Astrocyte of the cerebellum (primary cell): Measurements from ENCODE around the gene PLXNC1.
"Not testable (repeated sequence)": the region's sequence is repeated elsewhere in the genome, so short reads cannot be mapped to it uniquely, and the experiment has no call there.

Source experiments
- DNase-seq: peaks from one replicate; pipeline ENCODE4 v3.0.0-alpha.2; 2011; ENCODE audit warnings: low read depth
- H3K4me3 ChIP-seq: 2 replicates; pipeline ENCODE4 v1.5.1; 2011; ENCODE audit warnings: mild to moderate bottlenecking, low read depth, low read length, moderate library complexity
- in situ Hi-C: cut with HindIII; loops from 2 replicates; pipeline ENCODE4 v1.10.0; 2017; ENCODE audit warnings: low sequenced_read_pairs
- TF ChIP-seq, protein P1 (sequence below): IDR thresholded peaks from 2 replicates; pipeline ENCODE4 v1.5.1; 2012; ENCODE audit warnings: low read length, low read depth, moderate library complexity, mild to moderate bottlenecking; ENCODE audit errors: missing control alignments

Gene PLXNC1

DNA sequence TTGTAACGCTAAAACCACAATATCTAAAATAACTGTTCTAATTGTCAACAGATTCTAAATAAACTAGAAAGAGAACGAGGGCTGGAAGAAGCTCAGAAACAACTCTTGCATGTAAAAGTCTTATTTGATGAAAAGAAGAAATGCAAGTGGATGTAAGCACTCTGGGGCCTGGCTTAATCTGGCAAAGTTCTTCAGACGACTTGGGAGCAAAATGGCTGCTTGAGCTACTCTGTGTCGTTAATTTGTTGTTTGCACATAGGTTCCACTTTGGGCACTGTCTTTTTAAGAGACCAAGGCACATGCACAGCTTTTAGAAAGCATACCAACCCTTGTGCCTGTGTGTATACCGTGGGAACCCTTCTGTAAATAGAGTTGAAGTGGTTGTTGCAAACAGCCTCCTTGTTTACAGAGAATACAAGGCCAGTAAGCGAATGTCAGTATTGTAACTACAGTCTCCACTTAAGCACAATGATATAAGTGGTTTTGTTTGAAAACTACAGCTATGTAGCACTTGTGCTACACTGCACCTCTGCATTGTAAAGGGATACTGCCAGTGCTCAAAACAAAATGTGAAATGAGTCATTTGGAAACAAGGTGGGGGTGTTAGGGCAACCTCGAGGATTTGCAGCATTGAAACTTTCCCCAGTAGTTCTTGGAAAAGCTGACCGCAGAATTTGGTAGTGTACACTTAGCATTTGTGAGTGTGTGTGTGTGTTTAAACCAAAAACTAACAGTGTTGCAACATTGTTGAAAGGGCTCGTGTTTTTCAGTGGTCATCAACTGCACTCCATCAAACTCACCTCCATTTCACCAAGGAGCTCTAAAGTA, 157.0 kb downstream of the PLXNC1 start:
- TF ChIP-seq, protein P1, sequence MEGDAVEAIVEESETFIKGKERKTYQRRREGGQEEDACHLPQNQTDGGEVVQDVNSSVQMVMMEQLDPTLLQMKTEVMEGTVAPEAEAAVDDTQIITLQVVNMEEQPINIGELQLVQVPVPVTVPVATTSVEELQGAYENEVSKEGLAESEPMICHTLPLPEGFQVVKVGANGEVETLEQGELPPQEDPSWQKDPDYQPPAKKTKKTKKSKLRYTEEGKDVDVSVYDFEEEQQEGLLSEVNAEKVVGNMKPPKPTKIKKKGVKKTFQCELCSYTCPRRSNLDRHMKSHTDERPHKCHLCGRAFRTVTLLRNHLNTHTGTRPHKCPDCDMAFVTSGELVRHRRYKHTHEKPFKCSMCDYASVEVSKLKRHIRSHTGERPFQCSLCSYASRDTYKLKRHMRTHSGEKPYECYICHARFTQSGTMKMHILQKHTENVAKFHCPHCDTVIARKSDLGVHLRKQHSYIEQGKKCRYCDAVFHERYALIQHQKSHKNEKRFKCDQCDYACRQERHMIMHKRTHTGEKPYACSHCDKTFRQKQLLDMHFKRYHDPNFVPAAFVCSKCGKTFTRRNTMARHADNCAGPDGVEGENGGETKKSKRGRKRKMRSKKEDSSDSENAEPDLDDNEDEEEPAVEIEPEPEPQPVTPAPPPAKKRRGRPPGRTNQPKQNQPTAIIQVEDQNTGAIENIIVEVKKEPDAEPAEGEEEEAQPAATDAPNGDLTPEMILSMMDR = no peak
- peak; percentile 23 for DNase-seq
- in situ Hi-C loops = no loop called here
- H3K4me3 ChIP-seq = no peak overlapping the region

DNA sequence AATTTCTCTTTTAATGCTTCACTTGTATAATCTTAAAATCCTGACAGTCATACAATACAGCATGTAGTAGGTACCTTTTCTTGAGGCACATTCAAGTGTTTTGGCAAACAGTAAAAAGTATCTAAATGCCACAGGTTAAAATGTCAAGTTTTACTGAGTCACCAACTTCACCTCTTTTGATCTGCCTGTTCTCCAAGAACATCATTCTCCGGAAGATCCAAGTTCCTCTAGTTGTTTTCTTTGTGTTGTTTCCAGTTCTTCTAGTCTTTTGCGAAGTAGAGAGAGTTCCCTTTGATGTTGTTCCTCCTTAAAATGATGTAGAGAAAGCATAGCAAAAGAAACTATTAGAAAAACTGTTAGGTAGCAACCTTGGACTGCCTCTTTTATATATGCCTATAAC, 160.2 kb downstream of the PLXNC1 start:
- in situ Hi-C loops = no loop called here
- no peak overlapping the region for H3K4me3 ChIP-seq
- TF ChIP-seq, protein P1 = no peak
- peak; percentile 12 for DNase-seq

DNA sequence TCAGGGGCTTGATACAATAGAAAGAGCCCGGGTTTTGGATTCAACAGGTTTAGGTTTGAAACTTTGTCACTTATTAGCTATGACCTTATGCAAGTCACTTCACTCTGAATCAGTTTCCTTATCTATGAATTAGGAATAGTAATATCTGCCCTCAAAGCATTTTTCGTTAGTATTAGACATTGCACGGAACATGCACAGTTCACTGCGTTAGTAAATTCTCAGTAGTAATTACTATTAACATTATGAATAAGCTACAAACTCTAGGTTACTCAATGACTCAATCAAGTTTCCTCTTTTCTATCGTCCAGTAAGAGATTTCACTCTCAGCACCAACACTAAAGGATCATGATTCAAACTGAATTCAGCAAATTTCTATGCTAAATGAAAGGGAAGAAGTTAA, 161.0 kb downstream of the PLXNC1 start:
- TF ChIP-seq, protein P1 = no peak
- in situ Hi-C loops = no loop called here

DNA sequence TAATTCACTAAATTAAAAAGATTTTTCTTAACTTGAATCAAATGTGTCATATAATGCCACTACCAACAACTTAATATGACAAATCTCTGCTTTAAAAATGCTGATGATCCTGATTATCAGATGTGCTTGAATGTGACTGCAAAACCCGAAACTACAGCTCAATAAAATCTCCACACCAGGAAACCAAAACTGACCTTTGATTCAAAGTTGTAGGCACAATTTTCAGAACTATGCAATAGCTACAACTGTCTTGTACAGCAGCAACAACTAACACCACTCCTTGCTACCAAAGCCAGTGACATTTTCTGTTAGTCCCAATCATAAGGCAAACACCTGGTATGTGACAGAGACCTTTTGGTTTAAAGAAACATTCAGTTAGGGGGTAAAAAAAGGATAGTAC, 164.0 kb downstream of the PLXNC1 start:
- DNase-seq = no peak
- H3K4me3 ChIP-seq = no peak overlapping the region
- in situ Hi-C loops = no loop called here
- TF ChIP-seq, protein P1 = no peak

More for the DNA sequence above, 161.0 kb downstream of the PLXNC1 start:
- no peak for DNase-seq
- no peak overlapping the region for H3K4me3 ChIP-seq

DNA sequence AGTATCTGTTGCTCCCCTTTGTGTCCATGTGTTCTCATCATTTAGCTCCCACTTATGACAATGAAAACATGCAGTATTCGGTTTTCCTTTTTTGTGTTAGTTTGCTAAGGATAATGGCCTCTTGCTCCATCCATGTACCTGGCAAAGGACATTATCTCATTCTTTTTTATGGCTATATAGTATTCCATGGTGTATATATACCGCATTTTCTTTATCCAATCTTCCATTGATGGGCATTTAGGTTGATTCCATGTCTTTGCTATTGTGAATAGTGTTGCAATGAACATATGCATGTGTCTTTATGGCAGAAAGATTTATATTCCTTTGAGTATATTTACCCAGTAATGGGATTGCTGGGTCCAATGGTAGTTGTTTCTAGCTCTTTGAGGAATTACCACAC, 168.2 kb downstream of the PLXNC1 start:
- DNase-seq, H3K4me3 ChIP-seq, in situ Hi-C loops: not testable (repeated sequence)

DNA sequence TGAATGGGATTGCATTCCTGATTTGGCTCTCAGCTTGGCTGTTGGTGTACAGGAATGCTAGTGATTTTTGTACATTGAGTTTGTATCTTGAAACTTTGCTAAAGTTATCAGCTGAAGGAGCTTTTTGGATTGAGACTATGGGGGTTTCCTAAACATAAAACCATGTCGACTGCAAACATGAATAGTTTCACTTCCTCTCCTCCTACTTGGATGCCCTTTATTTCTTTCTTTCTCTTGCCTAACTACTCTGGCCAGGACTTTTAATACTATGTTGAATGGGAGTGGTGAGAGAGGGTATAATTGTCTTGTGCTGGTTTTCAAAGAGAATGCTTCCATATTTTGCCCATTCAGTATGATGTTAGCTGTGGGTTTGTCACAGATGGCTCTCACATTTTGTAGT, 169.8 kb downstream of the PLXNC1 start:
- in situ Hi-C loops = no loop called here
- DNase-seq = no peak
- TF ChIP-seq, protein P1 = no peak
- no peak overlapping the region for H3K4me3 ChIP-seq

DNA sequence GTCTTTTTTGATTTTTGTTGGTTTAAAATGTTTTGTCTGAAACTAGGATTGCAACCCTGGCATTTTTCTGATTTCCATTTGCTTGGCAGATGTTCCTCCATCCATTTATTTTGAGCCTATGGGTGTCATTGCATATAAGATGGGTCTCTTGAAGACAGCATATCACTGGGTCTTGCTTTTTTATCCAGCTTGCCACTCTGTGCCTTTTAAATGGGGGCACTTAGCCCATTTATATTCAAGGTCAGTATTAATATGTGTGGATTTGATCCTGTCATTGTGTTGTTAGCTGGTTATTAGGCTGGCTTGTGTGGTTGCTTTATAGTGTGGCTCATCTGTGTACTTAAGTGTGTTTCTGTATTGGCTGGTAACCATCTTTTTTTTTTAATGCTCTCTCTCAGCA, 171.7 kb downstream of the PLXNC1 start:
- H3K4me3 ChIP-seq = no peak overlapping the region
- no peak for DNase-seq
- in situ Hi-C loops = no loop called here
- TF ChIP-seq, protein P1 = no peak
